ENCODE measurements around the gene NELL2. TPM values are rescaled to one million over a fixed set of nuclear protein-coding genes. Genes with fewer than 3 reads are reported as not detected.

The NELL2 gene
- polyA plus RNA-seq, 3 donors = 0.09 to 0.98 (median 0.39) TPM

- Mint-ChIP-seq H3K9me3 (peaks cover 0 to 3% (median under 1%) of the 10 kb centered on the region in 7 donors), H3K27ac (no peak overlapping the region)
Observed at GRCh38 chr12:44716711-44717110, 159.4 kb downstream of the NELL2 start.

DNA sequence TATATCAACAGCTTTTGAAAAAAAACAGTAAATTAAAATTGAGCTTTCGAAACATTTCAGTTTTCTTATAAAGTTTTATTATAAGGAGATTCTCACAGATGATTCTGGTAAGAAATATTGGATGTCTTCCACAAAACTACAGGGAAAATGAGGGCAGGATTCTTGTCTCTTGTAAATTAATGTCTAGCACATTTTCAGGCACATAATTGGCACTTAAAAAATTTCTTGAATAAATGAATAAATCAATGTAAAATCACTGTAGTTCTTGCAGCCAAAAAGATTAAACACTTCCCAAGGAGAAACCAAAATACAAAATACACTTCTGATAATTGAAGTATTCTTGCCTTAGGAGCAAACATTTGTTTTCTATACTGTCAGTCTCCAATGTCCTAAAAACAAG is 164.4 kb downstream of the NELL2 start:
- no peak overlapping the region for H3K27ac ChIP-seq (ENCODE audit: low read depth in 1 of 2, low read length in 2 of 2)
- H3K4me1 ChIP-seq (ENCODE audit: control insufficient read depth in 1 of 2, insufficient read depth in 2 of 2, low read length in 2 of 2) = no peaks in the 10 kb centered on the region
- no peak for DNase-seq
- H3K4me2 ChIP-seq (replicated peaks; ENCODE audit: extremely low read depth, low read length, poor library complexity, severe bottlenecking) = no peak overlapping the region
- peaks cover 0 to 3% (median 0%) of the 10 kb centered on the region in 7 donors for H3K9me3 Mint-ChIP-seq
- WGBS (ENCODE audit: insufficient coverage) = no CpG with 5 or more reads among the region's 1 CpG
- H3K4me1 Mint-ChIP-seq = no peaks in the 10 kb centered on the region
- no peaks in the 10 kb centered on the region for H4K20me1 ChIP-seq (ENCODE audit: insufficient read depth, low read length)
- no peak overlapping the region for H2AFZ ChIP-seq (ENCODE audit: insufficient read depth, low read depth, low read length, poor library complexity, severe bottlenecking)
- H3K9ac ChIP-seq (ENCODE audit: insufficient read depth, low read length, poor library complexity, severe bottlenecking) = no peak overlapping the region
- H3K79me2 ChIP-seq (ENCODE audit: insufficient read depth, low read length) = no peaks in the 10 kb centered on the region
- H3K36me3 Mint-ChIP-seq = no peaks in the 10 kb centered on the region
- H3K27me3 Mint-ChIP-seq (ENCODE audit: low read depth in 3 of 3) = no peaks in the 10 kb centered on the region
- H3K27ac Mint-ChIP-seq = no peak overlapping the region
- H3K36me3 ChIP-seq (replicated peaks in 1 of 2; ENCODE audit: control insufficient read depth in 1 of 2, insufficient read depth in 2 of 2, low read length in 2 of 2) = no peaks in the 10 kb centered on the region
- H3K4me3 Mint-ChIP-seq = no peak overlapping the region
- no peak overlapping the region for H3K4me3 ChIP-seq (replicated peaks in 1 of 3; ENCODE audit: low read depth in 2 of 3, low read length in 3 of 3)
- intact Hi-C loops (cut with micrococcal nuclease) = no loop called here
- H3K27me3 ChIP-seq (ENCODE audit: control insufficient read depth in 2 of 2, insufficient read depth in 2 of 2, low read length in 2 of 2) = no peaks in the 10 kb centered on the region
- no peaks in the 10 kb centered on the region for H3K9me3 ChIP-seq (replicated peaks in 1 of 2; ENCODE audit: control insufficient read depth in 1 of 2, insufficient read depth in 1 of 2, low read length in 2 of 2)
- TF ChIP-seq, protein P1, sequence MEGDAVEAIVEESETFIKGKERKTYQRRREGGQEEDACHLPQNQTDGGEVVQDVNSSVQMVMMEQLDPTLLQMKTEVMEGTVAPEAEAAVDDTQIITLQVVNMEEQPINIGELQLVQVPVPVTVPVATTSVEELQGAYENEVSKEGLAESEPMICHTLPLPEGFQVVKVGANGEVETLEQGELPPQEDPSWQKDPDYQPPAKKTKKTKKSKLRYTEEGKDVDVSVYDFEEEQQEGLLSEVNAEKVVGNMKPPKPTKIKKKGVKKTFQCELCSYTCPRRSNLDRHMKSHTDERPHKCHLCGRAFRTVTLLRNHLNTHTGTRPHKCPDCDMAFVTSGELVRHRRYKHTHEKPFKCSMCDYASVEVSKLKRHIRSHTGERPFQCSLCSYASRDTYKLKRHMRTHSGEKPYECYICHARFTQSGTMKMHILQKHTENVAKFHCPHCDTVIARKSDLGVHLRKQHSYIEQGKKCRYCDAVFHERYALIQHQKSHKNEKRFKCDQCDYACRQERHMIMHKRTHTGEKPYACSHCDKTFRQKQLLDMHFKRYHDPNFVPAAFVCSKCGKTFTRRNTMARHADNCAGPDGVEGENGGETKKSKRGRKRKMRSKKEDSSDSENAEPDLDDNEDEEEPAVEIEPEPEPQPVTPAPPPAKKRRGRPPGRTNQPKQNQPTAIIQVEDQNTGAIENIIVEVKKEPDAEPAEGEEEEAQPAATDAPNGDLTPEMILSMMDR (IDR thresholded peaks at IDR 0.05) = no peak

More at GRCh38 chr12:44716711-44717110, 159.4 kb downstream of the NELL2 start:
- WGBS (ENCODE audit: insufficient coverage) = no CpG with 5 or more reads among the region's 2 CpGs
- no peaks in the 10 kb centered on the region for H3K36me3 Mint-ChIP-seq
- H3K9me3 ChIP-seq (replicated peaks in 1 of 2; ENCODE audit: control insufficient read depth in 1 of 2, insufficient read depth in 1 of 2, low read length in 2 of 2) = no peaks in the 10 kb centered on the region
- no peak overlapping the region for H2AFZ ChIP-seq (ENCODE audit: insufficient read depth, low read depth, low read length, poor library complexity, severe bottlenecking)
- DNase-seq = no peak
- H3K36me3 ChIP-seq (replicated peaks in 1 of 2; ENCODE audit: control insufficient read depth in 1 of 2, insufficient read depth in 2 of 2, low read length in 2 of 2) = no peaks in the 10 kb centered on the region
- intact Hi-C loops (cut with micrococcal nuclease) = no loop called here
- no peaks in the 10 kb centered on the region for H3K27me3 Mint-ChIP-seq (ENCODE audit: low read depth in 3 of 3)
- H3K4me1 Mint-ChIP-seq = no peaks in the 10 kb centered on the region
- H3K4me3 ChIP-seq (replicated peaks in 1 of 3; ENCODE audit: low read depth in 2 of 3, low read length in 3 of 3) = no peak overlapping the region
- H3K4me2 ChIP-seq (replicated peaks; ENCODE audit: extremely low read depth, low read length, poor library complexity, severe bottlenecking) = no peak overlapping the region
- no peak overlapping the region for H3K27ac ChIP-seq (ENCODE audit: low read depth in 1 of 2, low read length in 2 of 2)
- H4K20me1 ChIP-seq (ENCODE audit: insufficient read depth, low read length) = no peaks in the 10 kb centered on the region
- H3K9ac ChIP-seq (ENCODE audit: insufficient read depth, low read length, poor library complexity, severe bottlenecking) = no peak overlapping the region
- H3K4me1 ChIP-seq (ENCODE audit: control insufficient read depth in 1 of 2, insufficient read depth in 2 of 2, low read length in 2 of 2) = no peaks in the 10 kb centered on the region
- TF ChIP-seq, protein P1 (IDR thresholded peaks at IDR 0.05) = no peak
- no peaks in the 10 kb centered on the region for H3K27me3 ChIP-seq (ENCODE audit: control insufficient read depth in 2 of 2, insufficient read depth in 2 of 2, low read length in 2 of 2)
- no peak overlapping the region for H3K4me3 Mint-ChIP-seq
- H3K79me2 ChIP-seq (ENCODE audit: insufficient read depth, low read length) = no peaks in the 10 kb centered on the region

Measured in CD14-positive monocyte (primary cell).